H1 (cell line): ENCODE measurements around the gene CENPP. TPM values are rescaled to one million over a fixed set of nuclear protein-coding genes. Genes with fewer than 3 reads are reported as not detected.

Source experiments
- CTCF ChIA-PET: fragments of 300-600 bp; sonication (Branson Sonifier 250); formaldehyde crosslinking; loops from one replicate; lab custom pipeline; 2021; ENCODE audit not compliant: partially characterized antibody; lab: Charles Lee
- POLR2A ChIA-PET: fragments of 300-600 bp; sonication (Branson Sonifier 250); formaldehyde crosslinking; loops from one replicate; lab custom pipeline; 2021; ENCODE audit warnings: inconsistent platforms; ENCODE audit not compliant: partially characterized antibody; lab: Charles Lee
- DNase-seq, 2 experiments: peaks; one replicate each; pipeline versions ENCODE4 v3.0.0 to v3.0.0-alpha.2; 2010 to 2022; ENCODE audit warnings: low spot score in 2 of 2, low read depth in 1 of 2, mixed read lengths in 1 of 2
- FAIRE-seq: peaks from 2 replicates; lab custom pipeline; 2011; peaks lifted over from hg19 to GRCh38; lab: Jason Lieb, UNC
- H2AFZ ChIP-seq: 2 replicates; pipeline ENCODE4 v1.8.1; 2012; ENCODE audit warnings: low read length, inconsistent platforms
- H2AK5ac ChIP-seq: 2 replicates; pipeline ENCODE4 v1.6.1; 2013; ENCODE audit warnings: low read depth, low read length
- H2BK120ac ChIP-seq: replicated peaks from 2 replicates; pipeline ENCODE3; 2013; ENCODE audit warnings: low read depth, low read length, inconsistent platforms
- H2BK12ac ChIP-seq: 2 replicates; pipeline ENCODE4 v1.6.1; 2013; ENCODE audit warnings: low read depth, low read length
- H2BK15ac ChIP-seq: 2 replicates; pipeline ENCODE4 v1.6.1; 2013; ENCODE audit warnings: low read length
- H2BK20ac ChIP-seq: 2 replicates; pipeline ENCODE4 v1.6.1; 2013; ENCODE audit warnings: low read length
- H2BK5ac ChIP-seq: 2 replicates; pipeline ENCODE4 v1.6.1; 2013; ENCODE audit warnings: low read depth, low read length
- H3K14ac ChIP-seq: 2 replicates; pipeline ENCODE4 v1.6.1; 2013; ENCODE audit warnings: inconsistent platforms; ENCODE audit not compliant: insufficient read length
- H3K18ac ChIP-seq: 2 replicates; pipeline ENCODE4 v1.6.1; 2013; ENCODE audit warnings: low read length; ENCODE audit errors: extremely low read depth
- H3K23ac ChIP-seq: 2 replicates; pipeline ENCODE4 v1.6.1; 2013; ENCODE audit warnings: inconsistent platforms; ENCODE audit not compliant: insufficient read length
- H3K23me2 ChIP-seq: 2 replicates; pipeline ENCODE4 v1.6.1; 2013; ENCODE audit warnings: low read depth, low read length
- H3K27ac ChIP-seq: 2 replicates; pipeline ENCODE4 v1.6.1; 2011; ENCODE audit warnings: low read depth, low read length, inconsistent platforms
- H3K27me3 ChIP-seq, 4 experiments: replicated peaks in 1 of 4; 1 replicate in 1 of 4; 2 replicates in 3 of 4; pipeline versions ENCODE4 v1.6.1 to v1.8.1; 2011 to 2013; ENCODE audit warnings: low read length in 3 of 4, mild to moderate bottlenecking in 3 of 4, inconsistent platforms in 2 of 4, mixed read lengths in 2 of 4, moderate library complexity in 1 of 4; ENCODE audit not compliant: control insufficient read depth in 3 of 4, insufficient read depth in 3 of 4; ENCODE audit errors: extremely low read depth in 1 of 4
- H3K36me3 ChIP-seq, 4 experiments: 2 replicates each; pipeline versions ENCODE4 v1.6.1 to v1.8.1; 2011 to 2013; ENCODE audit warnings: mild to moderate bottlenecking in 4 of 4, low read length in 3 of 4, moderate library complexity in 2 of 4, control low read depth in 1 of 4, inconsistent platforms in 1 of 4; ENCODE audit not compliant: insufficient read depth in 4 of 4, control insufficient read depth in 2 of 4
- H3K4ac ChIP-seq: replicated peaks from 2 replicates; pipeline ENCODE3; 2013; ENCODE audit warnings: low read length, low read depth, mixed read lengths, inconsistent platforms; ENCODE audit not compliant: insufficient read length
- H3K4me1 ChIP-seq, 4 experiments: replicated peaks in 1 of 4; 1 replicate in 1 of 4; 2 replicates in 3 of 4; pipeline versions ENCODE4 v1.6.1 to v1.8.1; 2011 to 2013; ENCODE audit warnings: low read length in 3 of 4, inconsistent platforms in 2 of 4, mixed read lengths in 1 of 4; ENCODE audit not compliant: insufficient read depth in 4 of 4, control insufficient read depth in 3 of 4
- H3K4me2 ChIP-seq, 2 experiments: 2 replicates each; pipeline versions ENCODE4 v1.6.1 to v1.8.1; 2011 to 2013; ENCODE audit warnings: low read depth in 2 of 2, low read length in 2 of 2, control low read depth in 1 of 2, inconsistent platforms in 1 of 2, mild to moderate bottlenecking in 1 of 2; ENCODE audit not compliant: insufficient read depth in 1 of 2
- H3K4me3 ChIP-seq, 4 experiments: fragments of 200-600, 300-600 bp in 1 of 4; sonication (generic), shearing (Covaris generic), sonication (Bioruptor Twin) in 1 of 4; 2 replicates each; pipeline versions ENCODE4 v1.5.1 to v1.8.1; 2011 to 2016; ENCODE audit warnings: low read length in 4 of 4, low read depth in 3 of 4, control low read depth in 2 of 4, inconsistent platforms in 2 of 4, mild to moderate bottlenecking in 2 of 4, mixed read lengths in 1 of 4, moderate library complexity in 1 of 4; ENCODE audit not compliant: insufficient read depth in 2 of 4; ENCODE audit errors: extremely low read depth in 1 of 4
- H3K56ac ChIP-seq: replicated peaks from 2 replicates; pipeline ENCODE3; 2013; ENCODE audit warnings: low read depth, mild to moderate bottlenecking, mixed read lengths, low read length, inconsistent platforms; ENCODE audit not compliant: insufficient read length
- H3K79me1 ChIP-seq: 2 replicates; pipeline ENCODE4 v1.6.1; 2013; ENCODE audit warnings: low read depth, low read length, control low read depth
- H3K79me2 ChIP-seq, 2 experiments: 2 replicates each; pipeline versions ENCODE4 v1.6.1 to v1.8.1; 2012 to 2013; ENCODE audit warnings: low read length in 2 of 2, mild to moderate bottlenecking in 2 of 2, inconsistent platforms in 1 of 2; ENCODE audit not compliant: insufficient read depth in 2 of 2, control insufficient read depth in 1 of 2
- H3K9ac ChIP-seq, 4 experiments: replicated peaks in 1 of 4; 1 replicate in 1 of 4; 2 replicates in 3 of 4; pipeline versions ENCODE4 v1.6.1 to v1.8.1; 2011 to 2013; ENCODE audit warnings: low read depth in 3 of 4, low read length in 3 of 4, control low read depth in 2 of 4, mild to moderate bottlenecking in 2 of 4, moderate library complexity in 2 of 4, inconsistent platforms in 1 of 4; ENCODE audit errors: extremely low read depth in 1 of 4
- H3K9me3 ChIP-seq, 2 experiments: 2 replicates each; pipeline versions ENCODE4 v1.6.1 to v1.8.1; 2012 to 2013; ENCODE audit warnings: mild to moderate bottlenecking in 2 of 2, moderate library complexity in 2 of 2, control low read depth in 1 of 2, inconsistent platforms in 1 of 2, low read depth in 1 of 2, low read length in 1 of 2, mixed read lengths in 1 of 2; ENCODE audit not compliant: insufficient read depth in 2 of 2
- H4K20me1 ChIP-seq, 2 experiments: replicated peaks in 1 of 2; 2 replicates each; pipeline versions ENCODE3 to v1.8.1; 2011 to 2013; ENCODE audit warnings: inconsistent platforms in 2 of 2, low read length in 2 of 2, mild to moderate bottlenecking in 1 of 2; ENCODE audit not compliant: insufficient read depth in 2 of 2, control insufficient read depth in 1 of 2
- H4K5ac ChIP-seq: 2 replicates; pipeline ENCODE4 v1.6.1; 2013; ENCODE audit warnings: low read length, low read depth, mixed read lengths, inconsistent platforms; ENCODE audit not compliant: insufficient read length
- H4K8ac ChIP-seq: 2 replicates; pipeline ENCODE4 v1.8.0; 2013; ENCODE audit warnings: mild to moderate bottlenecking, moderate library complexity, low read length, inconsistent platforms; ENCODE audit not compliant: insufficient read depth; ENCODE audit errors: extremely low read depth
- H4K91ac ChIP-seq: replicated peaks from 2 replicates; pipeline ENCODE3; 2013; ENCODE audit warnings: low read length, mixed read lengths, inconsistent platforms; ENCODE audit not compliant: insufficient read length
- ASH2L ChIP-seq: fragments of 200-600, 300-600 bp; sonication (generic); IDR thresholded peaks from one replicate; pipeline ENCODE4 v1.7.1; 2017; ENCODE audit warnings: low read length
- HDAC6 ChIP-seq: IDR thresholded peaks from one replicate; pipeline ENCODE4 v1.7.1; 2012; ENCODE audit warnings: low read depth, mild to moderate bottlenecking, inconsistent platforms, low read length, moderate library complexity
- POLR2A ChIP-seq, 2 experiments: IDR thresholded peaks; 1 replicate in 1 of 2; 2 replicates in 1 of 2; pipeline ENCODE4 v1.6.1; 2011; ENCODE audit warnings: low read depth in 2 of 2, low read length in 2 of 2, mild to moderate bottlenecking in 2 of 2; ENCODE audit errors: control extremely low read depth in 1 of 2
- RBBP5 ChIP-seq: IDR thresholded peaks from 2 replicates; pipeline ENCODE4 v1.7.1; 2012; ENCODE audit warnings: low read depth, mild to moderate bottlenecking, inconsistent platforms, low read length, moderate library complexity, borderline replicate concordance
- WGBS, 2 experiments: shearing (Covaris generic) in 1 of 2; methylation state at CpG; one replicate each; pipeline versions ENCODE4 v1.1.6 to v1.1.7; 2013 to 2015; ENCODE audit warnings: low lambda C conversion rate in 2 of 2, mixed read lengths in 2 of 2, inconsistent platforms in 1 of 2, low coverage in 1 of 2, missing lambda C conversion rate in 1 of 2; ENCODE audit not compliant: insufficient replicate concordance in 2 of 2, insufficient coverage in 1 of 2, insufficient read length in 1 of 2; ENCODE audit errors: extremely low coverage in 1 of 2, missing lambda C conversion rate in 1 of 2; 5-methylcytosine and 5-hydroxymethylcytosine counted together
- polyA plus RNA-seq, 7 experiments: library from polyadenylated mRNA; depleted of rRNA in 3 of 7; stranded (reverse) in 5 of 7; unstranded in 2 of 7; fragments of >200 nt in 5 of 7; fragments of 200-250 nt in 2 of 7; gene quantifications; 1 replicate in 5 of 7; 2 replicates in 1 of 7; 4 replicates in 1 of 7; pipeline versions ENCODE4 v1.2.1 to v1.2.3, GENCODE V29; 2011 to 2013; ENCODE audit warnings: missing spikeins in 2 of 7, mixed read lengths in 2 of 7
- total RNA-seq: library from RNA; stranded (reverse); fragmentation: NEBNext Ultra II Directional; extraction: Animal tissue kit (Norgen Biotek cat#: 25700); gene quantifications from 2 replicates; pipeline ENCODE4 v1.2.1, GENCODE V29; 2021

The CENPP gene
- total and polyA plus RNA-seq, 2 of the 8 experiments (the other 6 are each of a cell fraction or from before 2014, with no cell fraction given) = 2.7 to 10.8 TPM

DNA sequence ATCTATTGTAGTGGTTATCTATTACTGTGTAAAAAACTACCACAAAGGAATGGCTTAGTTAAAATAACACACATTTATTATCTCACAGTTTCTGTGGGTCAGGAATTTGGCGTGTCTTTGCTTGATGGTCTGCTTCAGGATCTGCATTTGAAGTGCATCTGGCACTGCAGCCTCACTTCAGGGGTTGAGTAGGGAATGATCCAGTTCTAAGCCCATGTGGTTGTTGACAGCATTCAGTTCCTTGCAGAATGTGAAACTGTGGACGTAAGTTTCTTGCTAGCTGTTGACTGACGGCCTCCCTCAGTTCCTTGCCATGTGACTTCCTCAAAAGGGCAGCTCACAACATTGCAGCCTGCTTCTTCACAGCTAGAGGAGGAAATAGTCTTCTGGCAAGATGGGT, 80.7 kb downstream of the CENPP start:
- Histone ChIP-seq H3K79me1 (no peaks in the 10 kb centered on the region), H2BK12ac (no peak overlapping the region), H2BK20ac (no peak overlapping the region), H3K4me1 (no peaks in the 10 kb centered on the region; a peak in 1 of 7 replicates), H2BK15ac (no peak overlapping the region), H3K36me3 (no peaks in the 10 kb centered on the region), H4K91ac (no peak overlapping the region), H3K4me2 (no peak overlapping the region), H3K23me2 (no peaks in the 10 kb centered on the region), H2BK120ac (no peak overlapping the region), H4K20me1 (no peaks in the 10 kb centered on the region), H3K23ac (no peak overlapping the region), H3K18ac (no peak overlapping the region), H3K9ac (no peak overlapping the region), H3K27ac (no peak overlapping the region), H3K14ac (no peak overlapping the region), H2BK5ac (no peak overlapping the region), H3K4ac (no peak overlapping the region), H3K27me3 (no peaks in the 10 kb centered on the region), H4K8ac (no peak overlapping the region), H2AK5ac (no peak overlapping the region), H3K9me3 (no peaks in the 10 kb centered on the region), H4K5ac (no peak overlapping the region), H3K4me3 (no peak overlapping the region), H3K79me2 (0 out of 4 replicates have a peak, but pooled peaks cover 0 to 4% of the 10 kb centered on the region in 2 experiments), H2AFZ (no peak overlapping the region), H3K56ac (no peak overlapping the region)
- ChIA-PET POLR2A (no interaction called here), CTCF (no interaction called here)
- DNase-seq (no peak), FAIRE-seq (no peak)
- 70% methylated on average over 3 of the region's 3 CpGs; no CpG with 5 or more reads in 1 of the 2 experiments for WGBS, 2 experiments
- TF ChIP-seq POLR2A (IDR thresholded peaks at IDR 0.05; ENCODE audit: control extremely low read depth in 1 of 2, low read depth in 2 of 2, low read length in 2 of 2) (no peak), HDAC6 (no peak), ASH2L (no peak), RBBP5 (no peak)
